ENCODE results near the gene HAPLN3.
A peak's percentile ranks its signal among the peaks of the same experiment; 100 is the strongest.
"Not testable (repeated sequence)": the region's sequence is repeated elsewhere in the genome, so short reads cannot be mapped to it uniquely, and the experiment has no call there.

Gene HAPLN3, protein sequence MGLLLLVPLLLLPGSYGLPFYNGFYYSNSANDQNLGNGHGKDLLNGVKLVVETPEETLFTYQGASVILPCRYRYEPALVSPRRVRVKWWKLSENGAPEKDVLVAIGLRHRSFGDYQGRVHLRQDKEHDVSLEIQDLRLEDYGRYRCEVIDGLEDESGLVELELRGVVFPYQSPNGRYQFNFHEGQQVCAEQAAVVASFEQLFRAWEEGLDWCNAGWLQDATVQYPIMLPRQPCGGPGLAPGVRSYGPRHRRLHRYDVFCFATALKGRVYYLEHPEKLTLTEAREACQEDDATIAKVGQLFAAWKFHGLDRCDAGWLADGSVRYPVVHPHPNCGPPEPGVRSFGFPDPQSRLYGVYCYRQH

DNA sequence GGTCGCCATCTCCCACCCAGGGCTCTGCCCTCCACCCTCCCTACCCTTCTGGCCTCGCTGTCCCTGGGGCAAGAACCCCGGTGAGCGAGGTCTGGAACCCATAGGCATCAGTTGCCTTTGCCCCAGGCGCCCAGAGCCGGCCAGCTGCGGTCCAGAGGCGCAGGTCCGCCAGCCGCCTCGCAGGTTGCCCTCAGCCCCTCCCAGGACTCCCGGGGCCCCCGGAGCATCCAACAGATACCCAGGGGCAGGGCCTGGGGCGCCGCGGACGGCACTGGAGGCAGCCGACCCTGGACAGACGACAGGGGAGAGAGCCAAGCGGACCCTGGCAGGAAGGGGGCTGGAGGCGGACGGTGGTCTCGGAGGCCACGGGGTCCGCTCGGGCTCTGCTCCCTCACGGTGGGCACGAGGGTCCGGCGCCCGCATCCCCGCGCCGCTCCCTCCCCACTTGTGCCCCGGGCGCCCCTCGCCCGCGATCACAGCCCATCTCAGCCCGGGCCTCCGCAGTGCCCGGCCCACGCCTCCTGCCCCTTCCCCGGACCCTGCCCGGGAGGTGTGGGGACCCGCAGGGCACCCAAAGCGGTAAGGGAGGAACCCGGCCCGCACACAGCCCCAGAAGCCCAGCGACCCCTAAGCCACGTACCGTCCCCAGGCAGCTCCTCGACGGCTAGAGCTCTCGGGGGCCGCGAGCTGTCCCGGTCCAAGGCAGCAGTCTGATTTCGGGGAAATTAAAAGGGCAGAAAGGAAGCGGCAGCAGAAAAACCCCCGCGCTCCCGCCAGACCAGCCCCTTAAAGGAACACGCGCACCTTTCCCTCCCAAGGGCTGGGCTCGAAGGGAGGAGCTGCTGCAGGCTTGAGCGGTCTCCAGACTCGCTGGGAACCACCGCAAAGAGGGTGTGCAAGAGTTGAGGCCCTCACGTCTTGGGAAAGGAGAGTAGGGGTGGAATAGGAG lies at the start of gene HAPLN3:
Gene HAPLN3, minus strand, starts transcription at position 726 of the 949 bp plus-strand sequence. CDS start 8,246 bp downstream, outside the sequence.
- DNase-seq = peak; percentile 61

DNA sequence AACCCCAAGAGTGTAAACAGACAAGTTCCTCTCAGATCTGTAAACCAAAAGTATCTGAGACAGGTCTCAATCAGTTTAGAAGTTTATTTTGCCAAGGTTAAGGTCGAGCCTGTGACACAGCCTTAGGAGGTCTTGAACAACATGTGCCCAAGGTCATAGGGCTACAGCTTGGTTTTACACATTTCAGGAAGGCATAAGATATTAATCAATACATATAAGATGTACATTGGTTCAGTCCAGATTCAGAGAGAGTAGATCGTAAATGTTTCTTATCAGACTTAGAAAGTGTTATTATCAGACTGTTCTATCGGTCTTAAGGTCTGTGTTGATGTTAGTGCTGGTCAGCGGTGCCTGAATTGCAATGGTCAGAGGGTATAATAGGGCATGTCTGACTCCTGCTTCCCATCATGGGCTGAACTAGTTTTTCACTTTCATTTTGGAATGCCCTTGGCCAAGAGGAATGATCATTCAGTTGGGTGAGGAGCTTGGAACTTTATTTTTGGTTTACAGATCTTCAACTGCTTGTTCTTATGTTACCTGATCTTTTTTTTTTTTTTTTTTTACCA lies 44.8 kb upstream of the HAPLN3 start:
- no peak for DNase-seq

DNA sequence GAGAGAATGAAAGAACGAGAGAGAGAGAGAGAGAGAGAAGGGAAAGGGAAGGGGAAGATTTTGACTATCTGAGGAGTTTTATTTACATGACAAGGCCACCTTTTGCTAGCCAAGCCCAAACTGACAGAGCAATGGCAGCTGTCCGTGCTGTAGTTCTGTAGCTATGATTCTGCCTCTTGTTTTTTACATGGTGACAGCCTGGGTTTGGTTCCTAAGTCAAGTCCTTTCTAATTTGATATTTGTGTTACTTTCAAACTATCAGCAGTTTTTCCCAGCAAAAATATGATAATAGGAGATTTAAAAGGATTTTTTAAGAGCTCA lies 44.1 kb upstream of the HAPLN3 start:
- DNase-seq = no peak

DNA sequence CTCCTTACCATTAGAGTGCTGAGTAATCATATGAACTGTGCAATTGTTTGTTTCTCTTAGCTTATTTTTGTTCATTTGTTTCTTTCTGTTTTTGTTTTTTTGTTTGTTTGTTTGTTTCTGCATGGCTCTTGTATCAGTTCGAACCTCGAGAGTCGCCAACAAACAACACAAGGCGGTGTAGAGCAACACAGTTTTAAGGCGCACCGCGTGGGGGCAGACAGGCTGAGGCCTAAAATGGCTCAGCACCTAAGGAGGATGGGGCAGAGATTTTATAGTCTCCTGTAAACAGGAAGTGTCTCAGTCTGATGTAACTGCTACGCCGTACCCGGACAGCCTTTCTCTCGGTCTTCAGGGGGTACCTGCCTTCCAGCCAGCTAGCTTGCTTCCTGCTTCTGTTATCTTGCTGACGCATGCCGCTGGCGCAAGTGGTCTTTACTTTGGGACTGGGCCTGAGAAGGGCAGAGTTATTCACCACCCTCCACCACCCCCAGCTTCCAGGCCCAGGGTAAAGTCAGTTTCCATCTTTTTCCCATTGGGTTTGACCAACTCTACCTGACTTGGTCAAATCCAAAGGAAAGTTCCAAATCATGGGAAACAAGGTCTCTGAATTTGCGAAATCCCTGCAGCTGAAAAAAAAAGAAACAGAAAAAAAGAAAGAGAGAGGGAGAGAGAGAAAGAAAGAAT lies 43.6 kb upstream of the HAPLN3 start:
- DNase-seq = no peak

DNA sequence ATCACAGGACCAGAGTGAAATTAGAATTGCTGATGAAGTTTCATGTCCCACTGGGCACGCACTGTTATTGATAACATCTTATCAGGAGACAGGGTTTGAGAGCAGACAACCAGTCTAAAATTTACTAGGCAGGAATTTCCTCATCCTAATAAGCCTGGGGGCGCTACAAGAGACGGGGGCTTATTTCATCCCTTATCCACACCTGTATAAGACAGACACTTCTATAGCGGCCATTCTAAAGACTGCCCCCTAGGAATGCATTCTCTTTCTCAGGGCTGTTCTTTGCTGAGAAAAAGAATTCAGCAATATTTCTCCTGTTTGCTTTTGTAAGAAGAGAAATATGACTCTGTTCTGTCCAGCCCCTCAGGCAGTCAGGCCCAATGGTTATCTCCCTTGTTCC lies 39.1 kb upstream of the HAPLN3 start:
- DNase-seq = not testable (repeated sequence)

DNA sequence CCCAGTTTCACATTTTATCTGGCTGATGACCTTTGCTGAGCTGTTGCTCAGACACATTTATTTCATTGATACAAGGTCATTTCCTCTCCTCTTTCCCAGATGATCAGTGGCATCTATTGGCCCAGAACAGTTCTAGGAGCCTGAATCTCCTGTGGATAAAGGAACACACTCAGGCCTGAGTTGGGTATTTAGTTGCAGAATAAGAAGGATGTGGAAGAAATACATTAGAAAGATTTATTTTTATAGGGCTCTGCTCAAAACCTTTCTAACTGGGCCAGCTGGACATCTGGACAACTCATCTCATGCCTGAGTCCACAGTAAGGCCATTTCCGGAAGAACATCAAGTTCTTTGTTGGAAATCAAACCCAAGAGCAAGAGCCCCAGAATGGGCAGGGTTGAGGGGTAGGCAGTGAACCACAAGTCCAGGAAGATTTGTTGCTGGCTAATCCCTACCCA lies 37.6 kb upstream of the HAPLN3 start:
- DNase-seq = no peak

DNA sequence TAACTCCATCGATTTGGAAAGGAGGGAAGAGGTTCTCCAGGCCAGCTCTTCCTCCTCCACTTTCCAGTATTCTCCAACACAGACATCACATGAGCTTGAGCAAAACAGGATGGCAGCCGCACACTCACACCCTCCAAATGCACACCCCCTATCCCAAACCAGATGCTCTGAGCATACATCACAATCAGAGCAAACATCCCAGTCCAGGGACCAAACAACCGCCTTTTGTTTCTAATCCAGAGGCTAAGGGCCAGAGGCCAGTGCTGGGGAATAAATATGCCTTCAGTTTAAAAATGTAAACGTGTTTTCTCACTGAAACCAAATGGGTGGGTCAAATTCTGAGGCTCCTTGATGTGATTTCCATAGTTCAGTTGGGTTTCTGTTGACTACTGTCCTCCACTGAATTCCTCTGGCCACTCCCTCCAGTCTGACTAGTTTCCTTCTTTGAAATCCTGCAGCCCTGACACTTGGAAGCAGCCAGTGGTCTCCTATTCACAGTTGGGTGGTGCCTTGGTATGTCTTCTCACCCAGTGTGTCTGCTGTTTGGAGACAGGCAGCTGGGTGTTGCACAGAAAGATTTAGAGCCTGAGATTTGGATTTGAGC lies 37.0 kb upstream of the HAPLN3 start:
- no peak for DNase-seq

DNA sequence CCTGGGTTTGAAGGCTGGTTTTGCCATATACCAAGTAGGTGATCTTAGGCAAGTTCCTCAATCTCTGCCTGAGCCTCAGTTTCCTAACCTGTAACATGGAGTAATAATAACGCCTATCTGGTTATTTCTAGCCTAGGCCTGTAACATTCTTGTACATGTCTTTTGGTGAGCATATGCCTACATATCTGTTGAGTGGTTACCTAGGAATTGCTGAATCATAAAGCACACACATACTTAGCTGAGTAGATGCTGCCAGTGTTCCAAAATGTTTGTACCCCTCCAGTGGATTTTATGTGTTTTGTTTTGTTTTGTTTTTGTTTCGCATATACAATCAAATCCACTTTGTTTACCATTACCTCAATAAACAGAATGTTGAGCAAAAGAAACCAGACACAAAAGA lies 35.2 kb upstream of the HAPLN3 start:
- DNase-seq = no peak

DNA sequence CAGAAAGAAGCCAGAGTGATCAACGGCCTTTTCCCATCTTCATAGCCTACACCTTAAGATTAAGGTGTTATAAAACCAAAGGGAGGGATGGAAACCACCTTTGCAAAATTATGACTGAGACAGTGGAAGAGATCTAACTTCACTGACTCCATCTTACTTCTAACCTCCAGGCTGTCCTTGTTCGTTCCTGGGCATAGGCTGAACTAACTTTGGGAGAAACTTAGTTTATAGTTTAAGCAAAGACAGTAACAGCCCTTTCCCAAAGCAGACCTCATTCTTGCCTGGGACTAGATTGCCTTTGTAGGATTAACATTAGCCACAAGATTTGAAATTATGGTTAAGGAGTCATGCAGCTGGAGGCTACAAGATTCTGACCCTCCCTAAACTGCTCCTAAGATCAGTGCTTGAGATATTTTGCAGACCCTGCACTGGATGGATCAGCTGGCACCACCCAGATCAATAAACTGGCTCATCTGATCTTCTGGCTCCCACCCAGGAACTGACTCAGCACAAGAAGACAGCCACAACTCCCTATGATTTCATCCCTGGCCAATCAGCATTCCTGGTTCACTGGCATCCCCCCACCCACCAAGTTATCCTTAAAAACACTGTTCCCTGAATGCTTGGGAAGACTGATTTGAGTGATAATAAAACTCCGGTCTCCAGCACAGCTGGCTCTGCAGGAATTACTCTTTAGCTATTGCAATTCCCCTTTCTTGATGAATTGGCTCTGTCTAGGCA lies 34.2 kb upstream of the HAPLN3 start:
- DNase-seq = not testable (repeated sequence)

DNA sequence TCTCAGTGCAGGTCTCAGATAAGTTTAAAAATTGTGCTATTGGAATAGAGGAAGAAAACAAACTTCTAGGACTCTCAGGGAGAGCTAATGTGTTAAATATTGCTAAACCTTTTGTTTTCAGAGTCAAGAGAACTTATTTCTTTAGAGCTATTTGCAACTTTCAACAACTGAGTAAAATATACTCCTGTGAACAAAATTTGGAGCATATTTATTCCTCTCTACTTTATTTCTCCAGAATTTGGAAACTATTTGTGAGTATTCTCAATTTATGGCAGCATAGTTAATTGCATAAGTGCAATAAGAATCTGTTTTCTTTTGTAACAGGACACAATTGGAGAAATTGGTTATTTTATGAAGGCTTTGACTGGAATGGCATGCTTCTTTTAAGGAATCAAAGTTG lies 32.8 kb upstream of the HAPLN3 start:
- DNase-seq = not testable (repeated sequence)

DNA sequence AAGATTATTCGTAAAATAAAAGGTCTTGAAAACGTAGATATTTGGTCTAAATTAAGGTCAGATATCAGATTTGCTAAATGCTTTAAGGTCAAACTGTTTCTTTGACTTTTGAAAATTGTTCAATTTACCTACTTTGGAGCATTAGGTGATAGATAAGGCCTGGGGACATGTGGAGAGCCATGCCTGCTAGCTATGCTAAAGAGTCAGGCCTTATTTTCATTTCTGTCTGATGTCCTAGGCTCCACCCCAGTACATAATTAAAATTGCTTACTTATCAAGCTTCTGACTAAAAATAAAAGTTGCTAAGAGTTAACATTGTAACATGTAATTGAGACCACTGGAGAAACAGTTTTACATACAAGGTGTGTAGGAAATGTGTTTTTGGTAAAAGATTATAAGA lies 30.3 kb upstream of the HAPLN3 start:
- DNase-seq = not testable (repeated sequence)

DNA sequence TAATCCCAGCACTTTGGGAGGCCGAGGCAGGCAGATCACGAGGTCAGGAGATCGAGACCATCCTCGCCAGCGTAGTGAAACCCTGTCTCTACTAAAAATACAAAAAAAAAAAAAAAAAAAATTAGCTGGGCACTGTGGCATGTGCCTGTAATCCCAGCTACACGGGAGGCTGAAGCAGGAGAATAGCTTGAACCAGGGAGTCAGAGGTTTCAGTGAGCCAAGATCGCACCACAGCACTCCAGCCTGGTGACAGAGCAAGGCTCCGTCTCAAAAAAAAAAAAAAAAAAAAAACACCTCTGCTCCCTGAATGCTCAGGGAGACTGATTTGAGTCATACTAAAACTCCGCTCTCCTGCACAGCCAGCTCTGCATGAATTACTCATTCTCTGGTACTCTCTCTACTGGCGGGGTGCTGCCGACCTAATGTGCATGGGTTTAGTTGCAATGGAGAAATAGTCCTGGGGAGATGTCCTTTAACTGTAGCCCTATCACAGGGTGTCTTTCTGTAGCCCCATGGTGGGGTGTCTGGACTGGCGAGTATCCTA lies 25.6 kb upstream of the HAPLN3 start:
- DNase-seq = not testable (repeated sequence)

DNA sequence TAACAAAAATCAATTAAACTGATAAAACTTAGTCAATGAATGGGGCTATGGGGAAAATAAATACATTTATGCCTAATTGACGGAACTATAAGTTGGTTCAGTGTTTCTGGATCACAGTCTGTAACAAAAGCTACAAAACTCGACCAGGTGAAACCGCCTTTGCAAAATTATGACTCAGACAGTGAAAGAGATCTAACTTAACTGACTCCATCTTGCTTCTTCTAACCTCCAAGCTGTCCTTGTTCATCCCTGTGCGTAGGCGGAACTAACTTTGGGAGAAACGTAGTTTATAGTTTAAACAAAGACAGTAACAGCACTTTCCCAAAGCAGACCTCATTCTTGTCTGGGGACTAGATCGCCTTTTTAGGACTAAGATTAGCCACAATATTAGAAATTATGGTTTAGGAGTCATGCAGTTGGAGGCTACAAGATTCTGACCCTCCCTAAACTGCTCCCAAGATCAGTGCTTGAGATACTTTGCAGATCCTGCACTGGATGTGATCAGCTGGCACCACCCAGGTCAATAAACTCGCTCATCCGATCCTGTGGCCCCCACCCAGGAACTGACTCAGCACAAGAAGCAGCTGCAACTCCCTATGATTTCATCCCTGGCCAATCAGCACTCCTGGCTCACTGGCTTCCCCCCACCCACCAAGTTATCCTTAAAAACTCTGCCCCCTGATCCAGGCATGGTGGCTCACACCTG lies 25.0 kb upstream of the HAPLN3 start:
- DNase-seq = no peak

DNA sequence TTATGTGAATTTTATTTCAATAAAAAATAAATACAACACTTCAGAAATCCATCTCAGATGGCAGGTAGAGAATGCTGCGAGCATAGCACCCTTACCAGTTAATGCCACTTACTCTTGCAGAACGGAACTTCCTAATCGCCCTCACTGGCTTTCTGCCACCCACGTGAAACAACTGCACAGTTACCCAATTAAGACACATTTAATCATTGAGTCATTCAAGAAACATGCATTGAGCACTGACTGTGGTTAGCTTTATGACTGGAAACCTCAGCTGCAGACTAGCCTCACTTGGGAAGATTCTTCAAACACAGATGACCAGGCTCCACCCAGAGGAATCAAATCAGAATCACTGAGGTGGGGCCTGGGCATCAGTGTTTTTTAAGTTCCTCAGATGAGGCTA lies 23.4 kb upstream of the HAPLN3 start:
- DNase-seq = no peak

DNA sequence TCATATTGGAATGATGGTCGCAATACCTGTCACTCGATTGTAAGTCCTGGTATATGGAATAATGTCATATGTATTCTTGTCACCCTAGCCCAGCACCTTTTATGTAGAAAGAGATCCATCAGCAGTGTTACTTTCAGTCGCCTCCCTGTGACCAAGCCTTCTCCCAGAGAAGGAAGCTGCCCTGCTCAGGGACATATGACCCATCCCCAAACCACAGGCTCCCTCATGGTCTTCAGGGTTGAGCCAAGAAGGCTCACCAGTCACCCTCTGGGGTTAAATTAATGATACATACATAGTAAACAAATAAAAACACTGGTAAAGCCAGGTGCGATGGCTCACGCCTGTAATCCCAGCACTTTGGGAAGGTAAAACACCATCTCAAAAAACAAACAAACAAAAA lies 22.4 kb upstream of the HAPLN3 start:
- no peak for DNase-seq

DNA sequence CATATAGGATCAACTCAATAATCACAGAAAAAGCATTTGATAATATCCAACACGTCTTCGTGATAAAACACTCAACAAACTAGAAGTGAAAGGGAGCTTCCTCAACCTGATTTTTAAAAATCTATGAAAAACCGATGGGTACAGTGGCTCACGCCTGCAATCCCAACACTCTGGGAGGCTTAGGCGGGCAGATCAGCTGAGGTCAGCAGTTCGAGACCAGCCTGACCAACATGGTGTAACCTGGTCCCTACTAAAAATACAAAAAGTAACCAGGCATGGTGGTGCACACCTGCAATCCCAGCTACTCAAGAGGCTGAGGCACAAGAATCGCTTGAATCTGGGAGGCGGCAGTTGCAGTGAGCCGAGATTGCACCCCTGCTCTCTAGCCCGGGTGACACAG lies 20.0 kb upstream of the HAPLN3 start:
- no peak for DNase-seq

DNA sequence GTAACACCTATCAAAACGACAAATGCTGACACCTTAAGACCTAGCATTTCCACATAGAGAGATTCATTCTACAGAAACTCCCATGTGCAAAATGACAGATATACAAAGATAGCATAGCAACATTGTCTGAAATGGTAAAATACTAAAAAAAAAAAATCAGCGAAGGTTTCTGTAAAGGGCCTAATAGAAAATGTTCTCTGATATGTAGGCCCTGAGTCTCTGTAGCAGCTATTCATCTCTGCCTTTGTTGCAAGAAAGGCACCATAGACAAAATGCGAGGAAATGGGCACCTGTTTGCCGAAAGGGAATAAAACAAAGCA lies 18.5 kb upstream of the HAPLN3 start:
- no peak for DNase-seq

DNA sequence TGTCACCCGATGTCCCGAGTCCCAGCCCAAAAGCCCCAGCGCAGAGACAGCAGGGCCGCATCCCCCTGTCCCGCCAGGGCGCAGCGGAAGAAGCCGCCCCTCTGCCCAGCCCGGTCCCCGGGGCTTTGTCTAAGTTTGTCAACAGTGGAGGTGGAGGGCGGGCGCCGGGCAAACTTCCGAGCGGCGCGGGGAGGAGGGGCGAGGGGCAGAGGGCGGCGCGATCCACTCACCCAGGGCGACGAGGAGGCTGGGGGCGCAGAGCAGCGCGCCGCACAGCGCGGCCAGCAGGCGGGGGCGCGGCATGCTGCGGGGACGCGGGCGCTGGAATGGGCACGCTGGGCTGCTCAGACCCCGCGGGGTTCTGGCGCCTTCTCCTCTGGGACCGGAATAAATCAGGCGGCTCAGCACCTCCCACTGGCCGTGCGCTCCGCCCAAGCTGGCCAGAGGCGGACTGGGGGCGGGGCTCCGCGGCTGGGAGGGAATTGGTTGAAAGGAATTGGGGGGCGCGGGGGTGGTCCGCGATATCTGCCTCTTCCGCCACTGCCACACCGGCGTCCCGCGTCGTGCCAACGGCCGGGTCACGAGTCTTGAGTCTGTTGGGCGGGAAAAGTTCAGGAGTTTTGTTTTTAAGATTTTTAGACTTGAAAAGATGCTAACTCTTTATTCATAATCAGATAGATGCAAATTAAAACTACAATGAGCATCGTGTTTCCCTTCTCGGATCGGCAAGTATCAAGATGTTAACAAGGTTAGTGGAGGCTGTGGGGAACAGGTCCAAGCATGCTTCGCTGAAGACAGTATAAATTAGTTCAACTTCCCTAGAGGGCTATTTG lies 17.9 kb upstream of the HAPLN3 start, which contains the start of gene MFGE8:
Gene MFGE8, minus strand, starts transcription at position 363 of the 833 bp plus-strand sequence. Its CDS starts 60 bp downstream, at position 303.
- peak; percentile 70 for DNase-seq

DNA sequence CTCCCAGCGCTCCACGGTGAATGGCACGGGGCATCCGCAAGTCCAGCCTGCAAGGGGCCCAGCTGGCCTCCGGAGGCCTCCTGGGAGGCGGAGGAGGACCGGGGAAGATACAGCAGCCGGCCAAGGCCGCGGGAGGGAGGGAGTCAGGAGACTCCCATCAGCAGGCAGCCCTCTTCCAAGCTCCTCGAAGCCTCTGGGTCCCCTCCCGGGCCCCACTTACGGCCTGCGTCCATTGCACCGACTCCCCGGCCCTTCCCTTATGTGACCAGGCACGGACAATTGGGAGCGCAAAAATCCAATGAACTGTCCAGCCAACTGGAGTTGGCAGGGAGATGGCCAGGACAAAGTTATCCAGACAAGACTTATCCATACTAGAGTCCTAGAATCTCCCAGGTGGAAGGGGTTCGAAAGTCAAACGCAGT lies 17.2 kb upstream of the HAPLN3 start:
- DNase-seq = no peak

DNA sequence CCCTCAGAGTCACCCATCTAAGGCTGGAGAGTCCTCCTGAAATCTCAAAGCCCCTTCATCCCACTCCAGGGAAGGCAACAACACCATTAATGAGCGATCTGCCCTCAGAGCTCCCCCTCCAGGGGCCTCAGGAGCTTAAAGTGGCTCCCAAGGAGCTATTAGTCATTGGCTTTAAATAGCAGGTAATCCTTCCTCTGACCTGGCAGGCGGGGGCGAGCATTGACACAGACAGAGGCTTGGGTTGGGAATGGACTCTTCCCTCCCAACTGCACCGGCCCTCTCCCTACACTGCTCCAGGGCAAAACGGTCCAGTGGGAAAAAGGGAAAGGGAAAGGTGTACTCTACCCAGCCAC lies 16.4 kb upstream of the HAPLN3 start:
- DNase-seq = no peak

Measured in CD4-positive, alpha-beta T cell treated with Interleukin-12 subunit alpha and Interleukin-12 subunit beta, for 1 hour (primary cell).